K562 (cell line): Measurements from ENCODE around the gene PBOV1. TPM values are rescaled to one million over a fixed set of nuclear protein-coding genes. Genes with fewer than 3 reads are reported as not detected.

Experiments used
- ATAC-seq: fragments of 200-7000 bp; cut with Tn5 transposase; 3 replicates; pipeline ENCODE4 v1.9.1; 2020; ENCODE audit warnings: moderate library complexity
- BruUV-seq: library from RNA; stranded (reverse); fragments of 400-500 nt; replicated peaks from 2 replicates; lab custom pipeline; 2021; lab: Mats Ljungman, UMichigan
- CTCF ChIA-PET: fragments of 300-600 bp; formaldehyde crosslinking; extraction: SDS; loops from one replicate; lab custom pipeline; 2021; ENCODE audit warnings: low intra/inter-chr PET ratio; lab: Yijun Ruan, JAX
- POLR2A ChIA-PET: fragments of 300-600, 350-650 bp; sonication (Branson Sonifier 250); formaldehyde crosslinking; extraction: SDS; loops from one replicate; lab custom pipeline; 2021; ENCODE audit warnings: antibody characterized with exemption, inconsistent platforms; lab: Yijun Ruan, JAX
- DNase-seq, 4 experiments: peaks; one replicate each; pipeline versions ENCODE4 v3.0.0 to v3.0.0-alpha.2; 2011 to 2018; ENCODE audit warnings: low spot score in 3 of 4, mixed read lengths in 3 of 4; ENCODE audit errors: extremely low read depth in 1 of 4
- FAIRE-seq: peaks from 2 replicates; lab custom pipeline; 2011; peaks lifted over from hg19 to GRCh38; lab: Jason Lieb, UNC
- H2AFZ ChIP-seq: 2 replicates; pipeline ENCODE4 v1.6.0; 2011; ENCODE audit warnings: low read depth, low read length, control low read depth, inconsistent platforms
- H3K27ac ChIP-seq: fragments of 200-600 bp; 3 replicates; pipeline ENCODE4 v1.8.0; 2011; ENCODE audit warnings: low read depth, mild to moderate bottlenecking, control low read depth, inconsistent platforms, low read length, moderate library complexity, mixed read lengths; ENCODE audit errors: extremely low read depth
- H3K27me3 ChIP-seq, 2 experiments: fragments of 300-600 bp in 1 of 2; 2 replicates in 1 of 2; 3 replicates in 1 of 2; pipeline versions ENCODE4 v1.6.0 to v1.8.0; 2011; ENCODE audit warnings: inconsistent platforms in 2 of 2, low read length in 2 of 2, mild to moderate bottlenecking in 1 of 2, mixed read lengths in 1 of 2, moderate library complexity in 1 of 2; ENCODE audit not compliant: control insufficient read depth in 2 of 2, insufficient read depth in 2 of 2
- H3K36me3 ChIP-seq: fragments of 300-600 bp; 3 replicates; pipeline ENCODE4 v1.8.0; 2011; ENCODE audit warnings: mild to moderate bottlenecking, low read length, inconsistent platforms; ENCODE audit not compliant: control insufficient read depth, insufficient read depth
- H3K4me1 ChIP-seq, 2 experiments: fragments of 200-600 bp in 1 of 2; replicated peaks in 1 of 2; 2 replicates in 1 of 2; 3 replicates in 1 of 2; pipeline versions ENCODE4 v1.5.1 to v1.8.0; 2011; ENCODE audit warnings: inconsistent platforms in 2 of 2, low read length in 2 of 2, mild to moderate bottlenecking in 1 of 2, mixed read lengths in 1 of 2, moderate library complexity in 1 of 2; ENCODE audit not compliant: control insufficient read depth in 2 of 2, insufficient read depth in 2 of 2
- H3K4me2 ChIP-seq: 2 replicates; pipeline ENCODE4 v1.6.1; 2011; ENCODE audit warnings: low read length, control low read depth, inconsistent platforms, mixed read lengths; ENCODE audit not compliant: insufficient read depth
- H3K4me3 ChIP-seq: fragments of 200-600 bp; sonication (generic), shearing (Covaris generic); 2 replicates; pipeline ENCODE4 v1.5.1; 2016; ENCODE audit warnings: control low read depth, inconsistent platforms
- H3K79me2 ChIP-seq: fragments of 200-600 bp; 3 replicates; pipeline ENCODE4 v1.8.0; 2011; ENCODE audit warnings: low read length, inconsistent platforms; ENCODE audit not compliant: control insufficient read depth, insufficient read depth
- H3K9ac ChIP-seq, 2 experiments: 2 replicates each; pipeline versions ENCODE4 v1.6.0 to v1.6.1; 2011; ENCODE audit warnings: low read depth in 2 of 2, low read length in 2 of 2, control low read depth in 1 of 2, inconsistent platforms in 1 of 2, mild to moderate bottlenecking in 1 of 2, mixed read lengths in 1 of 2; ENCODE audit not compliant: insufficient read depth in 1 of 2
- H3K9me1 ChIP-seq: one replicate; pipeline ENCODE4 v1.6.0; 2011; ENCODE audit warnings: inconsistent platforms, mild to moderate bottlenecking, low read length, moderate library complexity; ENCODE audit not compliant: control insufficient read depth, insufficient read depth
- H3K9me3 ChIP-seq: replicated peaks from 2 replicates; pipeline ENCODE4 v1.5.1; 2011; ENCODE audit warnings: low read depth, low read length, inconsistent platforms; ENCODE audit not compliant: control insufficient read depth, insufficient read depth
- H4K20me1 ChIP-seq: replicated peaks from 2 replicates; pipeline ENCODE4 v1.6.1; 2011; ENCODE audit warnings: low read length, inconsistent platforms, mixed read lengths; ENCODE audit not compliant: control insufficient read depth, insufficient read depth
- GATAD2B ChIP-seq: fragments of 450-650 bp; IDR thresholded peaks from 2 replicates; pipeline ENCODE4 v1.6.1; 2017; ENCODE audit warnings: mild to moderate bottlenecking, borderline replicate concordance
- MCM2 ChIP-seq: fragments of 450-650 bp; IDR thresholded peaks from 2 replicates; pipeline ENCODE4 v1.6.1; 2017; ENCODE audit warnings: low read depth, mild to moderate bottlenecking
- THRAP3 ChIP-seq: fragments of 450-650 bp; IDR thresholded peaks from 2 replicates; pipeline ENCODE4 v1.6.1; 2016; ENCODE audit warnings: mild to moderate bottlenecking, inconsistent platforms, borderline replicate concordance
- VEZF1 ChIP-seq: fragments of 200-800 bp; sonication (Bioruptor generic); IDR thresholded peaks from 2 replicates; pipeline ENCODE4 v1.6.1; 2017; ENCODE audit warnings: missing genetic modification characterization, missing compliant biosample characterization
- ZMIZ1 ChIP-seq, 2 experiments: fragments of 150-350 bp in 1 of 2; IDR thresholded peaks; 2 replicates each; pipeline ENCODE4 v1.6.1; 2012 to 2016; ENCODE audit warnings: low read depth in 2 of 2, low read length in 2 of 2, mild to moderate bottlenecking in 1 of 2, moderate library complexity in 1 of 2
- ZNF347 ChIP-seq: fragments of 450-650 bp; formaldehyde crosslinking; IDR thresholded peaks from 2 replicates; pipeline ENCODE4 v1.4.0; 2020; ENCODE audit warnings: low read depth, mild to moderate bottlenecking, moderate library complexity
- in situ Hi-C: fragments of 300-500 bp; cut with MboI; formaldehyde crosslinking; loops from 4 replicates; pipeline ENCODE4 v1.15.0; 2018; ENCODE audit warnings: inconsistent platforms, mixed read lengths
- intact Hi-C: fragments of 100-400 bp; cut with micrococcal nuclease; formaldehyde crosslinking; loops from 2 replicates; pipeline ENCODE4 v1.14.2; 2022
- polyA plus RNA-seq, 8 experiments: library from polyadenylated mRNA; depleted of rRNA in 4 of 8; stranded (reverse) in 5 of 8; unstranded in 3 of 8; fragments of >200 nt; fragmentation: Nextera tagmentation in 2 of 8; fragmentation: Illumina TruSeq in 1 of 8; extraction: Ambion mirVana in 2 of 8; extraction: Trizol in 1 of 8; gene quantifications; 2 replicates each; pipeline versions ENCODE4 v1.2.1 to v1.2.3, GENCODE V29; 2011 to 2014; ENCODE audit warnings: inconsistent platforms in 1 of 8, missing spikeins in 1 of 8
- total RNA-seq, 7 experiments: library from RNA; depleted of rRNA in 6 of 7; stranded (reverse); fragments of >200 nt in 6 of 7; fragmentation: Illumina TruSeq in 2 of 7; extraction: Trizol in 2 of 7; gene quantifications; 2 replicates each; pipeline versions ENCODE4 v1.2.1 to v1.2.3, GENCODE V29; 2011 to 2021; ENCODE audit warnings: low replicate concordance in 1 of 7

PBOV1 gene
- total and polyA plus RNA-seq, 9 of the 15 experiments (the other 6 are each of a cell fraction or from before 2014, with no cell fraction given), result not detected

GRCh38 chr6:138264372-138264880, 46.1 kb upstream of the PBOV1 start:
- Histone ChIP-seq H2AFZ (no peak overlapping the region), H3K27me3 (peaks cover 27 to 40% of the 10 kb centered on the region in 2 experiments; a peak in 4 of 5 replicates), H3K9me3 (no peaks in the 10 kb centered on the region), H4K20me1 (no peaks in the 10 kb centered on the region), H3K9ac (no peak overlapping the region), H3K79me2 (no peaks in the 10 kb centered on the region), H3K4me2 (no peak overlapping the region), H3K36me3 (no peaks in the 10 kb centered on the region), H3K4me1 (no peaks in the 10 kb centered on the region), H3K4me3 (no peak overlapping the region), H3K27ac (no peak overlapping the region), H3K9me1 (no peaks in the 10 kb centered on the region)
- BruUV-seq, result no TSS peak
- no peak for FAIRE-seq
- ChIA-PET POLR2A (no interaction called here), CTCF (no interaction called here)
- intact Hi-C loops (no loop called here), in situ Hi-C loops (no loop called here)
- DNase-seq, result no peak
- TF ChIP-seq ZMIZ1 (IDR thresholded peaks at IDR 0.05; ENCODE audit: low read depth in 2 of 2, low read length in 2 of 2), result no peak
- TF ChIP-seq VEZF1 (CRISPR knock-in tag), result no peak
- TF ChIP-seq ZNF347, result no peak
- no peak for TF ChIP-seq MCM2
- TF ChIP-seq GATAD2B, result no peak
- no peak for TF ChIP-seq THRAP3
- ATAC-seq, result no peak
